Smooth muscle cell (in vitro differentiated cells): ENCODE measurements around the gene ORMDL1. TPM values are rescaled to one million over a fixed set of nuclear protein-coding genes. Genes with fewer than 3 reads are reported as not detected.

Experiments
- DNase-seq: peaks from one replicate; lab custom pipeline; 2025; ENCODE audit not compliant: unreplicated experiment; lab: John Stamatoyannopoulos, UW
- H2AFZ ChIP-seq: fragments of 200-600 bp; sonication (generic); 2 replicates; pipeline ENCODE4 v1.6.0; 2016; ENCODE audit warnings: antibody characterized with exemption, low read depth, mild to moderate bottlenecking
- H3F3A ChIP-seq: fragments of 200-600 bp; sonication (generic); 2 replicates; pipeline ENCODE4 v1.6.0; 2017; ENCODE audit warnings: antibody characterized with exemption, low read depth
- H3K27ac ChIP-seq: fragments of 200-600 bp; sonication (generic); 2 replicates; pipeline ENCODE4 v1.5.1; 2016; ENCODE audit warnings: low read depth, mild to moderate bottlenecking
- H3K27me3 ChIP-seq: fragments of 200-600 bp; sonication (generic); 2 replicates; pipeline ENCODE4 v1.6.1; 2016; ENCODE audit warnings: low read depth, mild to moderate bottlenecking
- H3K36me3 ChIP-seq: fragments of 200-600 bp; sonication (generic); 2 replicates; pipeline ENCODE4 v1.5.1; 2016; ENCODE audit warnings: low read depth
- H3K4me1 ChIP-seq: fragments of 200-600 bp; sonication (generic); 2 replicates; pipeline ENCODE4 v1.5.1; 2016; ENCODE audit warnings: low read depth
- H3K4me2 ChIP-seq: fragments of 200-600 bp; sonication (generic); 2 replicates; pipeline ENCODE4 v1.6.0; 2016; ENCODE audit warnings: mild to moderate bottlenecking
- H3K4me3 ChIP-seq: fragments of 200-600 bp; sonication (generic); 2 replicates; pipeline ENCODE4 v1.5.1; 2016; ENCODE audit warnings: mild to moderate bottlenecking
- H3K79me2 ChIP-seq: fragments of 200-600 bp; sonication (generic); 2 replicates; pipeline ENCODE4 v1.6.0; 2016; ENCODE audit warnings: low read depth, mild to moderate bottlenecking
- H3K9ac ChIP-seq: fragments of 200-600 bp; sonication (generic); 2 replicates; pipeline ENCODE4 v1.6.0; 2016; ENCODE audit warnings: low read depth
- H3K9me3 ChIP-seq: fragments of 200-600 bp; sonication (generic); replicated peaks from 2 replicates; pipeline ENCODE4 v1.5.1; 2016; ENCODE audit warnings: low read depth
- H4K20me1 ChIP-seq: fragments of 200-600 bp; sonication (generic); 2 replicates; pipeline ENCODE4 v1.6.0; 2016; ENCODE audit warnings: low read depth
- WGBS: methylation state at CpG from one replicate; pipeline ENCODE4 v1.1.7; 2016; ENCODE audit warnings: low lambda C conversion rate; 5-methylcytosine and 5-hydroxymethylcytosine counted together
- polyA plus RNA-seq: library from polyadenylated mRNA; unstranded; fragments of >200 nt; fragmentation: Nextera tagmentation; extraction: Ambion mirVana; gene quantifications from 2 replicates; pipeline ENCODE4 v1.2.1, GENCODE V29; 2016
- total RNA-seq: library from RNA; depleted of rRNA; stranded (reverse); fragments of >200 nt; gene quantifications from 2 replicates; pipeline ENCODE4 v1.2.3, GENCODE V29; 2014
- TF ChIP-seq, protein P1 (sequence below): fragments of 200-600 bp; sonication (generic); IDR thresholded peaks from 2 replicates; pipeline ENCODE4 v1.5.1; 2017; ENCODE audit warnings: borderline replicate concordance, mild to moderate bottlenecking, antibody characterized with exemption; ENCODE audit not compliant: insufficient read depth, poor library complexity, severe bottlenecking

ORMDL1 gene
- total and polyA plus RNA-seq, 2 experiments from 2014 or later: 47.3 to 60.2 TPM

DNA sequence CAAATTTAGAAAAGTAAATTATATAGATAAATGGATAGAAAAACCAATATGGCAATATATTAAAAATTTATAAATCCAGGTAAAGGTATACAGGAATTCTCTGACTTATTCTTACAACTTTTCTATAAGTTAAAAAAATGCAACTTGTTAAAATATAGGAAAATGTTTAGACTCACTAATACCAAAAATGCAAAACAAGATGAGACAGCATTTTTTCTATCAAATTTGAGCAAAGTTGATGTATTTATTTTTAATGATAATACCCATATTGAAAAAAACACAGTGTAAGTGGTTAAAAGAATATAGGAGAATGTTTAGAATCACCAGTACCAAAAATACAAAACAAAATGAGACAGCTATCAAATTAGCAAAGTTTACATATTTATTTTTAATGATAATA, 57.3 kb downstream of the ORMDL1 start:
- Histone ChIP-seq H3K36me3 (no peaks in the 10 kb centered on the region), H3K4me1 (no peaks in the 10 kb centered on the region), H2AFZ (no peak overlapping the region), H3K27ac (no peak overlapping the region), H3K9me3 (no peaks in the 10 kb centered on the region), H3K4me3 (no peak overlapping the region), H4K20me1 (no peaks in the 10 kb centered on the region), H3K79me2 (no peaks in the 10 kb centered on the region), H3K27me3 (no peaks in the 10 kb centered on the region), H3F3A (no peaks in the 10 kb centered on the region), H3K4me2 (no peak overlapping the region), H3K9ac (no peak overlapping the region)
- TF ChIP-seq, protein P1, sequence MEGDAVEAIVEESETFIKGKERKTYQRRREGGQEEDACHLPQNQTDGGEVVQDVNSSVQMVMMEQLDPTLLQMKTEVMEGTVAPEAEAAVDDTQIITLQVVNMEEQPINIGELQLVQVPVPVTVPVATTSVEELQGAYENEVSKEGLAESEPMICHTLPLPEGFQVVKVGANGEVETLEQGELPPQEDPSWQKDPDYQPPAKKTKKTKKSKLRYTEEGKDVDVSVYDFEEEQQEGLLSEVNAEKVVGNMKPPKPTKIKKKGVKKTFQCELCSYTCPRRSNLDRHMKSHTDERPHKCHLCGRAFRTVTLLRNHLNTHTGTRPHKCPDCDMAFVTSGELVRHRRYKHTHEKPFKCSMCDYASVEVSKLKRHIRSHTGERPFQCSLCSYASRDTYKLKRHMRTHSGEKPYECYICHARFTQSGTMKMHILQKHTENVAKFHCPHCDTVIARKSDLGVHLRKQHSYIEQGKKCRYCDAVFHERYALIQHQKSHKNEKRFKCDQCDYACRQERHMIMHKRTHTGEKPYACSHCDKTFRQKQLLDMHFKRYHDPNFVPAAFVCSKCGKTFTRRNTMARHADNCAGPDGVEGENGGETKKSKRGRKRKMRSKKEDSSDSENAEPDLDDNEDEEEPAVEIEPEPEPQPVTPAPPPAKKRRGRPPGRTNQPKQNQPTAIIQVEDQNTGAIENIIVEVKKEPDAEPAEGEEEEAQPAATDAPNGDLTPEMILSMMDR: no peak
- no peak for DNase-seq

DNA sequence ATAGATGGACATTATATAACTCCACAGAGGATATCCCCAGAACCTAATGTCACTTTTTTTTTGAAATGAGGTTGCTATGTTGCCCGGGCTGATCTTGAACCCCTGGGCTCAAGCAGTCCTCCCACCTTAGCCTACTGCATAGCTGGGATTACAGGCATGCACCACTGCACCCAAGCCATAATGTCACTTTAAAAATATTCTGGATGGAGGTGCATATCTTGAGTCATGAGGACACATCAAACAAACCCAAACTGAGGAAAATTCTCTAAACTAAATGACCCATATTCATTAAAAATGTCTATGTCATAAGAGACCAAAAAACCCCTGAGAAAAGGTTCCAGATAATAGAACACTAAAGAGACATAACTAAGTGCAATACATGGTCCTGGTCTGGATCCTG, 57.9 kb downstream of the ORMDL1 start:
- no peaks in the 10 kb centered on the region for H3F3A ChIP-seq
- H2AFZ ChIP-seq: no peak overlapping the region
- no peaks in the 10 kb centered on the region for H3K27me3 ChIP-seq
- WGBS: 97% methylated on average over 1 of the region's 1 CpG
- H3K4me2 ChIP-seq: no peak overlapping the region
- no peaks in the 10 kb centered on the region for H4K20me1 ChIP-seq
- no peak overlapping the region for H3K4me3 ChIP-seq
- no peaks in the 10 kb centered on the region for H3K4me1 ChIP-seq
- no peak overlapping the region for H3K9ac ChIP-seq
- no peak overlapping the region for H3K27ac ChIP-seq
- TF ChIP-seq, protein P1: no peak
- no peaks in the 10 kb centered on the region for H3K79me2 ChIP-seq
- no peaks in the 10 kb centered on the region for H3K9me3 ChIP-seq
- no peak for DNase-seq
- no peaks in the 10 kb centered on the region for H3K36me3 ChIP-seq

DNA sequence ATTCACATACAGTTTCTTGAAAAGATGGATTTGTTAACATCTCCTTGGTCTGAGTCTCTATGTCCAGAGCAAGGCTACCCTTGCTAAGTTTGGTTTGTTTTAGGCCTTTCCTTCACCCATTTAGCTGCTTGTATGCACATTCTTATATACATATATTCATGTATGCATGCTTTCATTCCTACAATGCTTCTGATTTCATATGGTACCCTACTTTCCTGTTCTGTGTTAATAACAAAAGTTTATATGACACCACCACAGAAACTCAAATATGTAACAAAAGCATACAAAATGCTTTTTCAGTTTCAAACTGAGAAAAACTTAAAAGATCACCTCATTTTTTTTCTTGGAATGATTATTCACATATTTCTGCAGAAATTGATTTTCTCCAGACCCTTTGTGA, 60.9 kb downstream of the ORMDL1 start:
- Histone ChIP-seq H4K20me1 (no peaks in the 10 kb centered on the region), H2AFZ (no peak overlapping the region), H3K4me2 (no peak overlapping the region), H3K27me3 (no peaks in the 10 kb centered on the region), H3K4me1 (no peaks in the 10 kb centered on the region), H3K9ac (no peak overlapping the region), H3K36me3 (no peaks in the 10 kb centered on the region), H3K9me3 (no peaks in the 10 kb centered on the region), H3K4me3 (no peak overlapping the region), H3K79me2 (no peaks in the 10 kb centered on the region), H3F3A (no peaks in the 10 kb centered on the region), H3K27ac (no peak overlapping the region)
- no peak for DNase-seq
- TF ChIP-seq, protein P1: no peak

Other genes starting within 250 kb of the ORMDL1 start
- gene SLC40A1, start 203.6 kb downstream of the ORMDL1 start, total RNA-seq: 10.5 and 15.2 TPM in 2 replicates
- gene SLC40A1, start 203.6 kb downstream of the ORMDL1 start, polyA plus RNA-seq: 8.7 and 9.1 TPM in 2 replicates
- gene ASNSD1, start 122.9 kb downstream of the ORMDL1 start, total RNA-seq: 52.4 and 59.5 TPM in 2 replicates
- gene ASNSD1, start 122.9 kb downstream of the ORMDL1 start, polyA plus RNA-seq: 26.3 and 28.3 TPM in 2 replicates
- gene ANKAR, start 109.7 kb downstream of the ORMDL1 start, total RNA-seq: 1.7 and 17.1 TPM in 2 replicates
- gene ANKAR, start 109.7 kb downstream of the ORMDL1 start, polyA plus RNA-seq: 0.89 and 4.2 TPM in 2 replicates
- gene OSGEPL1, start 21.5 kb downstream of the ORMDL1 start, total RNA-seq: 6.1 and 16.7 TPM in 2 replicates
- 11.8 and 12.6 TPM in 2 replicates for gene OSGEPL1, start 21.5 kb downstream of the ORMDL1 start, polyA plus RNA-seq
- gene PMS1, start 111 bp upstream of the ORMDL1 start, total RNA-seq: 21.9 and 24.8 TPM in 2 replicates
- gene PMS1, start 111 bp upstream of the ORMDL1 start, polyA plus RNA-seq: 11.3 and 12.4 TPM in 2 replicates